Measurements from ENCODE around the gene EXOSC1.
"Not testable (repeated sequence)": the region's sequence is repeated elsewhere in the genome, so short reads cannot be mapped to it uniquely, and the experiment has no call there.

Gene EXOSC1

DNA sequence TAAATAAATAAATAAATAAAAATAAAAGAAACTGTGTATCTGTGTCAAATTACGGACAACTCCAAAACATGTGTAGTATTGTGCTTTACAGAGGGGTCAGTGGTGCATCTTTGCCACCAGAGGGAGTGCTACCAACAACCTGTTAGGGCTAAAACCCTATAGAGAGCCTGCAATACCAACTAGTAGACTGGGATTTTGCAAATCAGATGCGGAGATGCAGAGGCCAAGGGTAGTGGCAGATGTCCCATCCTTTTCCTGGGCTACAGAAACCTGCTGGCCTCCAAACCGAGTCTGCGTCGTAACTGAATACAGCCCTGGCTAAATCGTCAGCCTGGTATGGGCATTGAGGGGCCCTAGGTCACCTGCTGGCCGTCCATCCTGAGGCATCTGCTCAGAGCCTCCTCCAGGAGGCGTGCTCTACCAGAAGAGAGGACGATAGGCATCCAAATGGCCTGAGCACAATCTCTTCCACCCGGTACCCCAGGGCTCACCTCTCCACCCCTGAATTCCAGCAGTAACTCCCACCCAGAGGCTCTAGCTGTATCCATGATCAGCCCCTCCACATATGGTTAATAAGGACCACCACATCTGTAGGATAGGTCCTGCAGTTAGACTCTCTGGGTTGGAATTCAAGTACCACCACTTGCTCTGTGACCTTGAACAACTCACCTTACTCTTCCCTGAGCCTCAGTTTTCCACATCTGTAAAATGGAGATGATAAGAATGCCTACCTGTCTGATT, 38.4 kb downstream of the EXOSC1 start:
- DNase-seq = peak; percentile 54

DNA sequence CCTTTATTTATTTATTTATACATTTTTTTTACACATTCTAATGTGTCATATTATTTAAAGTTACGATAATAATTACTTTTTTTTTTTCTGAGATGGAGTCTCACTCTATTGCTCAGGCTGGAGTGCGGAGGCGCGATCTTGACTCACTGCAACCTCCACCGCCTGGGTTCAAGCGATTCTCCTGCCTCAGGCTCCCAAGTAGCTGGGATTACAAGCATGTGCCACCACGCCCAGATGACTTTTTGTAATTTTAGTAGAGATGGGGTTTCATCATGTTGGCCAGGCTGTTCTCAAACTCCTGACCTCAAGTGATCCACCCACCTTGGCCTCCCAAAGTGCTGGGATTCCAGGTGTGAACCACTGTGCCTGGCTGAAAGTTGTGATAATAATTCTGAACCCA, 39.3 kb downstream of the EXOSC1 start:
- DNase-seq = not testable (repeated sequence)

DNA sequence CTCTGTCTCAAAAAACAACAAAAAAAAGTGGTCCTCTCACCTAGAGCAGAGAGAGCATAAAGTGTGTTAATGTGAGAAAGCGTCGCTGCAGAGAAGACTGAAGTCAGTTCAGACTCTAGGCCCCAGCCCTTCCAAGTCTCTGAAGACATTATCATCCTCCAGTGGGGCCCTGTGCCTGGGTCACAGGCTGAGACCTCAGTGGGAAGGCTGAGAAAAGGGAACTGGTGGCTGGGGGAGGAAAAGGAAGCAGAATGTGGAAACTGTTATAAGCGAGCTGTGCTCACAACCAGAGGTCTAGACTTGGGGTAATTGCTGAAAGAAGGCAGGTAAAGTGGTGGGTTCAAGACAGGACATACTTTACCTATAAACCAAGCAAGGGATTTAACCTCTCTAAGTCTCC, 39.7 kb downstream of the EXOSC1 start:
- DNase-seq = no peak

DNA sequence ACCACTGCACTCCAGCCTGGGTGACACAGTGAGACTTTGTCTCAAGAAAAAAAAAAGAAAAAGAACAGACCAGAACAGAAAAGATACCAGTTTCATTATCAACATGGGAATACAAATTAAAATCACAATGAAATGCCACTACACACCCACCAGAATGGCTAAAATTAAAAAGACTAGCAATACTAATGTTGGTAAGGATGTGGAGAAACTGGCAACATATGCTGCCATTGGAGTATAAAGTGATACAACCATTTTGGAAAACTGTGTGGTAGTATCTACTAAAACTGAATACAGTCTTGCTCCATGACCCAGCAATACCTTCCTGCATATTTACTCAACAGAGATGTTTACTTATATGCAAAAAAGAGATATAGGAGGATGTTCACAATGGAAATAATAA, 41.8 kb downstream of the EXOSC1 start:
- DNase-seq = no peak

DNA sequence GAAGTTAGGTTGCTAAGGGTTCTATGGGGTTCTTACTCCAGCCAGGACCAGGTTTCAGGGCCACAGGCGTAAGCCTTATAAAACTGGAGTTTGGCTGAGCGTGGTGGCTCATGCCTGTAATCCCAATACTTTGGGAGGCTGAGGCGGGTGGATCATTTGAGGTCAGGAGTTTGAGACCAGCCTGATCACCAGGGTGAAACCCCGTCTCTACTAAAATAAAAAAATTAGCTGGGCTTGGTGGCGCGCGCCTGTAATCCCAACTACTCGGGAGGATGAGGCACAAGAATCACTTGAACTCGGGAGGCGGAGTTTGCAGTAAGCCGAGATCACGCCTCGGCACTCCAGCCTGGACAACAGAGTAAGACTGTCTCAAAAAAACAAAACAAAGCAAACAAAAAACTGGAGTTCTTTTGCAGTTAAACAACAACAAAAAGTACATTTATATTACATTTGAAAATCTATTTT, 44.3 kb downstream of the EXOSC1 start:
- DNase-seq = no peak

- DNase-seq = peak; percentile 76
These were observed 44.9 kb downstream of the EXOSC1 start, which contains the start of gene RRP12 for GRCh38 chr10:97400665-97401454. Gene RRP12 (minus strand): TSS chr10:97401340. CDS start chr10:97401231, 109 bp downstream.

DNA sequence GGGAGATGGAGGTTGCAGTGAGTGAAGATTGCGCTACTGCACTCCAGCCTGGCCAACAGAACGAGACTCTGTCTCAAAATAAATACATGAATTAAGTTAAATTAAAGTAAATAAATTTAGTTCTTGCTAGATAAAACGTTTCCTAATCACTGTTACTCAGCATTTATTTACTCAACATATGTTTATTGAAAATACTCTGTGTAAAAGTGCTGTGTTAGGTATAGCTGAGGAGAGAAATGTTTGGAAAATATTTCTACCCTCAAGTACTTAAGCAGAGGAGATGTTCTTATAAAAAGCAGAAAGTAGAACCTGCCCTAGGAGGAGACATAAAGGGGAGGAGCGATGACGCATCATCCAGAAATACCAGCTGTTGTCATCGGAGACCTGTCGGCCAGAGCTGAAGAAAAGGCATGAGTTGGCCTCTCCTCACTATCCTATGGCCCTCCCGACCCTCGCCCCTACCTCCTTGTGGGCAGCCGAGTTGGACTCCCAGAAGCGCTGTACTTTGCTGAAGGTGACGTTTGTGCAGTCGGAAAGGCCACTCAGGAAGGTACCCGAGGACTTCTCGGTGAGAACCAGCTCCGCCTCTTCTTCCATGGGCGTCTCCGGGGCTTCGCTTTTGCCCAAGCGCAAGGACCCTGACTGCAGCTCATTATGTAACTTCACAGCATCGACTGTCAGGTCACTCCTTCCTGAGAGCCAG, 45.8 kb downstream of the EXOSC1 start:
- no peak for DNase-seq

DNA sequence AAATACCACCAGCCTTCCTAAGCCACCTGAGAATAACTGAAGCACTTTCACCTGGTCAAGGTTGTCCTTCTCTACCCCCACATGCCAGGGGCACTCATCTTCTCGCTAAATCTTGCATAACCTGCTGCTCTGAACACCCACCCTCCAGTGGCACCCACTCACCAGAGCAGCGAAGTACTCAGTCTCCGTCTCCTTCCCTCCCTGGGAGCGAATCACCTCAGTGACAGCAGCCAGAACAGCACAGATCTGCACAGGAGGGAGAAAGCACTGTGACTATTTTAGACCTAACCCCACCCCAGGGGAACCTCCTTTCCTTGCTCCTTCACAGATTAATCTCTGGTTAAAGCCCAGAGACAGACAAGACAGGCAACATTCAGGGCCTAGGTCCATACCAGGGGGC, 49.8 kb downstream of the EXOSC1 start:
- no peak for DNase-seq

DNA sequence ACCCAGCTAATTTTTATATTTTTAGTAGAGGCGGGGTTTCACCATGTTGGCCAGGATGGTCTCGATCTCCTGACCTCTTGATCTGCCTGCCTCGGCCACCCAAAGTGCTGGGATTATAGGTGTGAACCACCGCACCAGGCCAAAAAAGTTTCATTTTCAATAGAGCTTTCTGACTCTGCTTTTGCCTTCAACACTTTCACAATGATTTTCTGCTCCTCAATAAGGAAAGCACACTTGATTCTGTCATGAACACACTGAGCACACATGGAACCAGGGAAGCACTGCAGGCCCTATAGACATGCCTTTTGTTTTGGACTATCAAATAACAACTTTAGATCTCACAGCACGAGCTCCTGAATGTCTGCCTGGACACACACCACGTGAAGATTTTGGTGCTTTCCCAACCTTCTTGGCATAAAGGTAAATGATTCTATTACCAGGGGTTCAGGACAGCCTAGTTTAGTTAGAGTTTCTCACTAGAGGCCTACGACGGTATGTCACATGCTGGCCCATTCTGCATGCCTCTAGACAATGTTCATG, 52.7 kb downstream of the EXOSC1 start:
- DNase-seq = no peak

GRCh38 chr10:97390091-97390490, 55.7 kb downstream of the EXOSC1 start:
- DNase-seq = no peak

DNA sequence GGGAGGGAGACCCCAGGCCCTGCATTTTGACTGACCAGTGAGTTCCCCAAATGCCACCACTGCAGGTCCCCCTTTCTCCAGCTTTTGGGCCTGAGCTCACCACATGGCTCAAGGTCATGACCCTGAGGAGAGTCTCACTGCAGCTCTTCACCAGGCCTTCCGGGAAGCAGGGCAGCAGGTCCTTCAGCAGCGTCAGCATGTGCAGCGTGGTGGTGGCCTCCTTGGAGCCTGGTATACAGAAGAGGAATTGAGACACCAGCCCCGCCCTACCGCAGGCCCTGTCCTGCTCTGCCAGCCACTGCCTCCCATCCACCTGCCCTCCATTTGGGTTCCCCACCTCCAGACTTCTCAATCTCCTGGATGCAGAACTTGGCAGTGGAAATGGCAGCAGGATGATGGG, 57.7 kb downstream of the EXOSC1 start:
- DNase-seq = no peak

All from activated T-cell treated with anti-CD3 and anti-CD28 coated beads for 4 hours (primary cell).